Fibroblast of skin of right biceps (primary cell): ENCODE data around the gene SYT15.
"Not testable (repeated sequence)": the region's sequence is repeated elsewhere in the genome, so short reads cannot be mapped to it uniquely, and the experiment has no call there.

ENCODE experiments used
- DNase-seq: peaks from one replicate; pipeline ENCODE4 v3.0.0-alpha.2; 2013

SYT15 gene

DNA sequence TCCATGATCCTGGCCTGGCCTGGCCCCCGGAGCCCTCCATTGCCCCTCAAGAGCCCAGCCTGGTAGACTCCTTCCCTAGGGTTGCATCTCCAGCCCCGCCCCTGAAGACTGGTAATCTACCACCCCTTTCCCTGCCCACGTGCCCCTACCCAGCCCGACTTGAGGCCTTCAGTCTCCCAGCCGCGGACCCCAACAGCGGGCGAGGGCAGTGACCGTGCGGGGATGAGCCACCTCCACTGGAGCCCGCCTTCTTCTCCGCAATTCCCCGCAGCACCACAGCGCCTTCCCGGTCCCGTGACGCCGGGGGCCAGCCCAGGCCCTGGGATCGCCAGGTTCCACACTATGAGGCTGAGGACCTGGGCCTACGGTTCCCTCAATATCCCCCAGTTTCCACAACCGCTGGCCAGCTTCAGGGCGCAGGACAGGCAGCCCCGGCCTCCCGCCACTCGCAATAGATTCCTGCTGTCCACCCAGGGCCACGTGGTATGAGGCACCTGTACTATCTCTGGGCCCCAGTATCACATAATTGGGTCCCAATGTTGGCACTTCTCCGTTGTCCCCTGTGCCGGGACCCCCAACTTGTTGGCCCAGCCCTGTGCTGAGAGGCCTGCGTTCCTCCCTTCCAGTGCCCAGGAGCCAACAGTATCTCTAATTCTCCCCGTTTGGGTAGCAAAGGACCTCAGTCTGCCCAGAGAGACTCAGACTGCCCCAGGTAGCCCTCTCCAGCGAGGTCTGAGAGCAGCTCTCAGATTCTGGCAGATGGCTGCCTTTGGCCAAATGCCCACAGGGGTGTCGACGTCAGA lies 21.4 kb upstream of the SYT15 start:
- DNase-seq: no peak

DNA sequence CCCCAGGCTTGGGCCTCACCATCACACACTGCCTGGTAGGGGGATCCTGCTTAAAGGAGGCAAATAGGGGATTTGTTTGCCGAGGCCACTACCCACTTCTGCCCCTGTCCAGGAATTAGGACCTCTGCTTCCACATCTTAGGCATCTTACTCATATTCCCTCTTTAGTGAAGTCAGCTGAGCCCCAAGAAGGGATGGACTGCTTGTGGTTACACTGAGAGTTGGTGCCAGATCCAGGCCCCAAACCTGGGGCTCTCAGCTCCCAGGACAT lies 20.9 kb upstream of the SYT15 start:
- DNase-seq: no peak

DNA sequence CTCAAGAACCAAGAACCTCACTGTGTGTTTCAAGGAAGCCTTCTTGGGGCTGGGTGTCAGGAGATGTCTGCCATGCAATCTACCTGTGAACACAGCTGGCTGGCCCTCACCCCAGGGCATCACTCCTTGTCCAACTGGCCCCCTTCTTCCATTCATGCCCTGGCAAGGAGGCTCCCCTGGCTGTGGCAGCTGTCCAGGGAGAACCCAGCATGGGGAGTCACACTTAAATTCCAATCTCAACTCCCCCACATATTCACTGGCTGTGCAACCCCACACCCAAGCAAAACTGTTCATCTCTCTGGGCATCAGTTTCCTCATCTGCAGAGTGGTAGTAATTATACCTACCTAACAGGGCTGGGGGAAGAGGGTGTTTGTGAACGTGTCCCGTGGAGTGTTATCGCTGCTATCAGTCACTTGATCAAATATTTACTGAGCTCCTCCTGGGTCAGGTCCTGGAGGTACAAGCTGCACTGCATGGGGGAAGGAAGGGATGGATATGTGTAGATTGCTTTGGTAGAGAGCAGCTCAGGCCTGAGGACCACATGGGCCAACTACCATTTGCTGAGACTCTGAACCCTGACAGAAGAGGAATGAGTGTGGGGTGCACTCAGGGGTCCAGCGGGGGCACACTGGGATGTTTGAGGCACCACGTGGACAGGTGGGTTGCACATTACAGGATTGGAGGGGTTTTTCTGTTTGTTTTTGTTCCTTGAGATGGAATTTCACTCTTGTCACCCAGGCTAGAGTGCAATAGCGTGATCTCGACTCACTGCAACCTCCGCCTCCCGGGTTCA lies 20.3 kb upstream of the SYT15 start:
- no peak for DNase-seq

DNA sequence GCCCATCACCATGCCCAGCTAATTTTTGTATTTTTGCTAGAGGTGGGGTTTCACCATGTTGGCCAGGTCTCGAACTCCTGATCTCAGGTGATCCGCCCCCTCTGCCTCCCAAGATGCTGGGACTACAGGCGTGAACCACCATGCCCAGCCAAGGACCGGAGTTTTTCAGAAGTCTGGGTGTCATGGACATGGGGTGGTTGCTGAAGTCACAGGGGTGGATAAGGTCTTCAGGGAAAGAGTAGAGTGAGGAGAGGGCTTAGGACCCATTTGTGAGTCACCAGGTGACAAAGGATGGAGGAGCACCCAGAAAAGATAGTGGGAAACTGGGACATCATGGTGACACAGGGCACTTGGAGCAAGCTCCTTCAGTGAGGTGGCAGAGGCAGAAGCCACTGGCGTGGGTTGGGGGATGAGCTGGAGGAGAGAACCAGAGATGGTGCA lies 19.7 kb upstream of the SYT15 start:
- DNase-seq: no peak

DNA sequence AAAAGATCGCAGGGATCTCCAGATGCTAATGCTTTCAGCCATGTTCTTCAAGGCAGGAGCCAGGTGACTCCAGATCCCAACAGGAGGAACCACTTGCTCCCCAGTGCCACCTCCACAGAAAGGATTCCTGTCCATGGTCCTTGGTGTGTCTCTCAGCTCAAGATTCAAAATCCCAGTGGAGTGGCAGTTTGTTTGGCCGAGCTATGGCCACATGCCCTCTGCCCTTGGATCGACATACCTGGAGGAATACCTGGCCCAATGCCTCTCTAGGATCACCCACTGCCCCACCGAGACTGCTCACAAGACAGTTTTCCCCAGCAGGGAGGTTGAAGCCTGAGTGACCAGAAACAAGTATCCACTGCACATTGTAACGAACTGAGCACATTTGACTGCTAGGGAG lies 18.5 kb upstream of the SYT15 start:
- DNase-seq: no peak

DNA sequence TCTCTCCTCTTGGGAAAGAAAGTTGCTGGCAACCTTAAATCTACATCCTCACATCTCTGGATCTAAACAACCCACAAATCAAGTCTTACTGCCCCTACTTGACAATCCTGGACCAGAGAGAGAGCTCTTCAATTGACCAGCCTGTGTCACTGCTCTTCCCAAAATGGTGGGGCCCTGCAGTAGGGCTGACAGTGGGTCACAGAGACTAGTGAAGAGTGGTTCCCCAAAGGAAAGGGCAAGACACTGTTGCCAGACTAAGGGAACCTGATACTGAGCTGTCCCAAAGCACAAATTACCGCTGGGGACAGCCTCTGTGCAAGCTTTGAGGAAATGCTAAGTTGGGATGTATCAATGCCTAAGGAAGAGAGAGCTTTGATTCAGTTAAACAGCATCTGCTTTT lies 18.0 kb upstream of the SYT15 start:
- DNase-seq: no peak

DNA sequence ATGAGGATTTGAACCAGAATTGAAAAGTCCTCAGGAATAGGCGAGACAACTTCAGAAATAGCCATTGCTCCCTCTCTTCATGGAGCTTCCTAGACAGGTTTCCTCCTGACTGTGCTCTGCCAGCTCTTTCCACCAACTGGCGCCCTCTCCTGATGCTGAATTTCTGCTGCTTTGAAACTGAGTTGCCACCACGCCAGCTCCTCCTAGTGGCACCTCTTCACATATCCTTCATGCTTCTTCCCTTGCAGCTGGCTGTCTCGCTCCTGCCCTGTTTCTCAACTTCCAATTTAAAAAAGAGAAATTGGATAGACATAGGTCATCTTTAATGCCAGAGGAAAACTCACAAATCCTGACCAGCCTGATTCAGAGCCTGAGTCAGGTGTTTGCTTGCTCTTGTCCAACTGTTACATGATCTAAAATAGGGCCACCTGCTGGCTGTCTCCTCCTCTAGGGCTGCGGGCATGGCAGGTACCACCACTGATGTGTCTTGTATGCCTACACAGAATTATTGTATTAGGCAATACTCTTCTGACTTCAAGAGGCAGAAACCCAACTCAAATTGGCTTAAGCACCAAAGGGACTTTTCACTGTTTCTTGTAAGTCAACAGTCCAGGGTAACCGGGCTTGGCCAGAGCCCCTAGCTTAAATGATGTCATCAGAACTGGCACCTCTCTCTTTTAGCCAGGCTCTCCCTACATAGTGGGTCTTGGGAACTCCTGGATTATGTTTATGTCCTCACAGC lies 13.2 kb upstream of the SYT15 start:
- DNase-seq: peak; percentile 33

DNA sequence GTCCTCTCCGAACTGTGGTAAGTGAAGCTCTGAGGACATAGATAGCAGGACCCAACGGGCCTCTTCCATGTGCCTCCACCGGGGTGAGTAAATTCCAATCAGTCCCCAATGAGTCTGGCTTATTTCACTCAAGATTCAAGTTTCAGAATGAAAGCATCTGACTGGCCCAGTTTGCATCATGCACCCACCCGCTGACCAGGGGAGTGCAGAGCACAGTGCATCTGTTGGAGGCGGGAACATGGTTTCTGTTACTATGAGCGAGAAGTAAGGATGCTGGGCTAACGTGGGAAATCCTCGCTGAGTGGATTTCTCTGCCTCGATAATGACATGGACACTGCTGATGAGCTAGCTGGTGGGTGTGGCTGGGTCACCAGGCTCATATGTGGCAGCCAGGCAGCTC lies 11.8 kb upstream of the SYT15 start:
- DNase-seq: not testable (repeated sequence)

DNA sequence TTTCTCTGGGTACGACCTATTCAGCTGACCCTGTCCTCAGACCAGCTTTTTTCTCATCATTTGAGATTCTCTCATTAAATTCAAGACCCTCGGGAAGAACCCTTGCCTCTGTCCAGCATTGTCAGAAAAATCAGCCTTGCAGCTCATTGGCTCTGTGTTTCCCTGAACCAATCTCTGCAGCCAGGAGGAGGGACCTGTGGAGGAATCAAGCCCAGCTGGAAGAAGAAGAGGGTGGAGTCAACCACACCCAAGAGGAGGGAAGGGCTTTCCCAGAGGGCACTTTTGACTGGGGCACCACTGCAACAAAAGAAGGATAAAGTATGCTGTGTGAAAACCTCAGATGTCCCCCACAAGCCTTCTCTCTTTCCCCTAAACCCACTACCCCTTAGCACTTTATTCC lies 8.3 kb upstream of the SYT15 start:
- DNase-seq: not testable (repeated sequence)

DNA sequence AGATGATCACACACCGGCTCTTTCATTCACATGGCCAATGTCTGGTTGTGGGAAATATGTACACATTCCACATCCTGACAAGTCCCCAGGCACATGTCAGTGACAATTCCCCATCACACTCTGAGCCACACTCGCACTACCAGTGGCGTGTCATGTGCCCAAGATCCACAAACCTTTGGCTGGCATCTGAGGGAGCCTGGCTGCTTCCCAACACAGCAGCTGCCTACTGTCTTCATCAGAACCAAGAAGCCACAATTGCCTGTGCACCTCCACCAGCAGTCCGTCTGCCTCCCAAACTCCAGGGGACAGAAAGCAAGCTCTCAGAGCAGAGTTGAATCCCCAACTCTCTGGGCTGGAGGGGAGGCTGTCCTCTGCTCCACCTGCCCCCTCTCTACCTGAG lies 6.2 kb upstream of the SYT15 start:
- not testable (repeated sequence) for DNase-seq

DNA sequence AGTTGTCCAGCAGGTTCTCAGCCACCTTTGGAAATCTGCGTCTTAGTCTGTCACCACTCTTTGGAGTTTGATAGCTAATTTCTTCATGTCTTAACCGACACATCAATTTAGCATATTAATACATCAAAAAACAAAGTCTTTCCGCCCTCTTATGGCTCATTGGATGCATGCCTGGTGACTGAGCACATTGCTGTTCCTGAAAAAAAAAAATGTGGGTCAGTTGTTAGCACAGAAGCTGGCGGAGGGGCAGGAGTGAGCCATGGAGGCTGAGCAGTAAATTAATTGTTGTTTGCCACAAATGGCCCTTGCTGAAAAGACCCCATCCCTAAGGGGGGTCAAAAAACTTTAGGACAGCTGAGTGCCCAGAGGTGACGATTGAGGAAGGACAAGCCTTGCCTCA lies 5.6 kb upstream of the SYT15 start:
- not testable (repeated sequence) for DNase-seq

DNA sequence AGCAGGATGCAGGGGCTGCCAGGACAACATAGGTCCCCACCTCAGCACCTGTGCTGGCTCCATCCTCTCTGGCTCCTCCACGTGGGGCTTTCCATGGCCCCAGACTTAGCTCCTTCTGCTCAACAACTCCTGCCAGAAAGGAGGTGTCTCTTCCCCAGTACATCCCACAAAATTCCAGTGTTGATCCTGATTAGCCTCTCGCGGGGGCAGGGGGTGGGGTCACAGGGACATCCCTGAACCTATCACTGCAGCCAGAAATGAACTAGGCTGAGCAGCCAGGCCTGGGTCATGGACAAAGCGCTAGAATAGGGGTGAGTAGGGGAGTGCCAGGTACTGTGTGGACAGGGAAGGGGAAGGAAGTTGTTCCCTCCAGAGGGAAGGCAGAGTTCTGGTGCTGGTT lies 5.0 kb upstream of the SYT15 start:
- not testable (repeated sequence) for DNase-seq

DNA sequence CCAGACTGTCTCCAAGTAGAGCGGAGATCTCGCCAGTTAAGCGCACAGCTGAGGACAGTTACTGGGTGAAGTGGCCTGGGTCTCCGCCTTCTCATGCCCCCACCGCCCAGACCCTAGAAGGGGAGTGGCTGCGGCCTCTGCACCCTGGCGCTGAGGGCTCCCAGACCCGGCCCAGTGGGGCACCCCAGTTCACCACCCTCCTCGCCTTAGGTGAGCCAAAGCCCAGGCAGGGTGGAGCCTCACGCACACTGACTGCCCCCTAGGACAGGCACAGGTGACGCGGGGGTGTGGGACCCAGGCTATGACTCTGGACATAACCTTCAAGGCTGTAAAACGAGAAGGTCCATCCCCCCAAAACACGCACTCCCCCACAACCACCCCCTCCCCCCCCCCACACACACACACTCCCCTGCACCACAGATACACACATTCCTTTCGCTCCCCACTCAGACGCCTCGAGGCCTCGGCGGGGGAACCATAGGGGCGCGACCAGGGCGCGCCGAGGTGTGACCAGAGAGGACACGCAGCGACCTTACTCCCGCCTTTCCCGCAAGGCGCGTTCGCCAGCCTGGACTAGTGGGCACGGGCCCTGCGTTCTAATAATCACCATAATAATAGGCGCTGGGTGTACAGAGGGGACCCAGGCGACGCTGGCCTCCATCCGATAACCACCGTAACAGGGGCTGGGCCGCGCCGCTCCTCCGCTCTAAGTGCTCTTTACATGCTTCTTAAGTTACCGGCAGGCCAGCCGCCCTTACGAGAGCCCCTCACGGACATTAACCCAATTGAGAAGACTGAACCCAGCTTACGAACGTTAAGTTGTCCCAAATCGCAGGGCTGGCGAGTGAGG lies 1.1 kb upstream of the SYT15 start:
- not testable (repeated sequence) for DNase-seq

DNA sequence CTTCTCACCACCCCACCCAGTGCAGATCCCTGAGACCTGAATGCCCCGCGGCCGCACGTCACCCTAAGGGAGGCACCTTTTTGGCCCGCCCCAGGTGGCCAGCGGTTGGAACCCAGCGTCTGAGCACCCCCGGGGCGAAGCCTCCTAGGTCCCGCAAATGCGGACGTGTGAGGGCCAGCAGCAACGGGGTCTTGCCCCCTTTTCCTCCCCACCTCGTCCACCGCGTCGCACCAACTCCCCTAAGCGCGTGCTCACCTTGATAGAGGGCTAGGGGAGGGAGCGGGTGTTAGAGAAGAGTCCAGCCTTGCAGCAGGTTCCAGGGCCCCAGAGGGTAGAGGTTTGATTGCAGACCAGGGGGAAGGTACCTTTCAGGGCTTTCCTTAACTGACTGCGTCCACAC lies 450 bp downstream of the SYT15 start:
- not testable (repeated sequence) for DNase-seq

DNA sequence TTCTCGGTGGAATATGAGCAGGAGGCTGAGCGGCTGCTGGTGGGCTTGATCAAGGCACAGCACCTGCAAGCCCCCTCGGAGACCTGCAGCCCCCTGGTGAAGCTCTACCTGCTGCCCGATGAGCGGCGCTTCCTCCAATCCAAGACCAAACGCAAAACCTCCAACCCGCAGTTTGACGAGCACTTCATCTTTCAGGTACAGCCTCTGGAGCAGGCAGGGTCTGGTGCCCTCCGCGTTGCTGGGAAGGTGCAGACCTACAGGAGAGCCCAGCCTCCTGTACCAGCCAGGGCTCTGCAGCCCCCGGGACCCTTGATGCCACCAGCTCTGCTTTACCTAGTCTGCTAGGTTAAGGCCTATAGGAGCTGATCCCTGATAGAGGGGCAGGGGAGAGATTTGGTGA lies 3.1 kb downstream of the SYT15 start:
- DNase-seq: not testable (repeated sequence)

DNA sequence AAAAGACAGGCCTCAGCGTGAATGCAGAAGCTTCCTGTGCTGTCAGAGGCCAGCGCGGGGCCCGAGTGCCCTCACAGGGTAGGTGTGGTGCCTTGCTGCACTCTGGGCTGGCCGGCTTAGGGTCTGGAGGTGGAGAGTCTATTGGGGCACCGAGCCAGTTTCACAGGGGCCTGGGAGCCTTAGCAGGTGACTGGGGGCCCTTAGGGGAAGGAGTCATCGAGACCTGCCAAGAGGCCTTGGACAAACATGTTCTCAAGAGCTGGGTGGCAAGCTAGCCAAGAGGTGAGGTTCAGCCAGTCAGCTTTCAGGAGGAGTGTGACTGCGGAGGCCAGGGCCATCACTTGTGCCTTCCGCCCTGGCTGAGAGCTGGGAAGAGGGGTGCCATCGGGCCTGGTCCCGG lies 3.6 kb downstream of the SYT15 start:
- not testable (repeated sequence) for DNase-seq

DNA sequence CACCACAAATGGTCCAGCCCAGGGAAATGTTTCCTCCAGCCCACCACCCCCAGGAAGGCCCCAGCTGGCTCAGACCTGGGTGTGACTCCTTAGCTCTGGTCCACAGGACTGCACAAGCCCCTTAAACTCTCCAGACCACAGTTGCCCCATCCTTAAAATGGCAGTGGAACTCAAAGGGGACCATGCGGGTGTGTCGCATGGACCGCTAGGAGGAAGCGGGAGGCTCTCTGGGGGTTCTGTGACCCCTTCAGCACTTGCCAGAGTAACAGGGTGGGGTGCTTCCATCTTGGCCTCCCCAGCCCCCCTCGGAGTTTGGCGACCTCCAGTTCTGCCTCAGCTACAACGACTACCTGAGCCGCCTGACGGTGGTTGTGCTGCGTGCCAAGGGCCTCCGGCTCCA lies 5.3 kb downstream of the SYT15 start:
- not testable (repeated sequence) for DNase-seq

DNA sequence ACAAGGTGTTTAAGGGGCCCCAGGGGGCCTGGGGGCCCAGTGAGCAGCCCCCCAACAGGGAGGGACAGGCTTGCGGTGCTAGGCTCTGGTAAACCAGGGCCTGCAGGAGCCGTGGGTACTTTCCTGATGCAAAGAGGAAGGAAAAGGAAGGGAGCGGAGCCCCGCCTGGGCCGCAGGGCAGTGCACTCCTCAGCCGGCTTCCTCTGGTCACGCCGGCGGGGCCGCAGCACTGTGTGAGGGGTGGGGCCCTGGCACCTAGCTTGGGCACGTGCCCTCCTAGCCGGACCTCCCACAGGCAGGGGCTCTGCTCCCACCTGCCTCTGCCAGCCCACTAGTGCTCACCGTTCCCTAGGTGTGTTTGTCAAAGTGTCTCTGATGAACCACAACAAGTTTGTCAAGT lies 6.3 kb downstream of the SYT15 start:
- DNase-seq: not testable (repeated sequence)

DNA sequence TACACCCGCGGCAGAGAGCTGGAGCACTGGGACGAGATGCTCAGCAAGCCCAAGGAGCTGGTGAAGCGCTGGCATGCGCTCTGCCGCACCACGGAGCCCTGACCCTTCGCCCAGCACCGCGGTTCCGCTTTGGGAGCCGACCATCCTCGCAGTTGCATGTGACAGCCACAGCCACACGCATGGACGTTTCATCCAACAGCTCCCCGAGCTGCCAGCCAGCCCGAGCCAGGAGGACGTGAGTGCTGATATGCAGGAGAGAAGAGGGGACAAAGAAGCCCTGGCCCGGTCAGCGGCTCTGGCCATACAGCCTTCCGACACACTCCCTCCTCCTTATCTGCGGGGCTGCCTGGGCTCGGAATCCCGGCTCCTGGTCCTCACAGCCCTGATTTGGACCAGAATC lies 8.6 kb downstream of the SYT15 start:
- not testable (repeated sequence) for DNase-seq

DNA sequence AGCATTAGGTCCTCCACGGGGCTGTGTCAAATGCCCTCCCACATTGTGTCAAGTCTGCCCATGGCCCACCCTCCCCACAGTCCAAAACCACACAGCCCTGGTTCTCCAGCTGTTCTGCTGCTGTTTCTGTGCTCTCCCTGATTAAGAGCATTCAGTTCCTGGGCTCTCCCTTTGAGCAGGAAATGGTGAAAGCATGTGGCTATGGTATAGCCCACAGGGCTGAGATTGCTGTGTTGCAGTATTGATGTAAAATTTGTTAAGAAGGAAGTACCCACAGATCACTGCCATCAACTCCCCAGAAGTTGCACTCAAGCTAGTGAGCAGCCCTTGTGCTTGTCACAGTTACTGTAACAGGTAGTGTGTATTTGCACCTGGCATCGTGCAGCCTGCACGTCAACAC lies 9.3 kb downstream of the SYT15 start:
- not testable (repeated sequence) for DNase-seq

DNA sequence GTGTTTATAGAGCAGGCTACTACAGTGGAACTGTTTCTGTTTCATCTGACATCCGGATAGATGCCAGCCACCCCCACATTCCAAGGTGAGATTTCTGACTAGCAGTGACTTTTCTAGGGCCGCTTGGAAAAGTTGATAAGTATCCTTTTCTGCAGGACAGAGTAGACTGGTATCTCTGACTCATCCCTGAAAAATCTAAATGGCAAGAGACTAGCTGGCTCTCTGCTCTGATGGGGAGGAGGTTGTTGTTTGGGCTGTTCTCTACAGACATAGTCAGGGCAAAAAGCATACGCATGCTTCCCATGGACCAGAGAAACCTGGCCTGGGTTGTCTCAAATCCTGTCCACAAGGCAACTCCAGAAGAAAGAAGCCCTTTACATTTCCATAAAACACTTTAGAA lies 10.7 kb downstream of the SYT15 start:
- not testable (repeated sequence) for DNase-seq

DNA sequence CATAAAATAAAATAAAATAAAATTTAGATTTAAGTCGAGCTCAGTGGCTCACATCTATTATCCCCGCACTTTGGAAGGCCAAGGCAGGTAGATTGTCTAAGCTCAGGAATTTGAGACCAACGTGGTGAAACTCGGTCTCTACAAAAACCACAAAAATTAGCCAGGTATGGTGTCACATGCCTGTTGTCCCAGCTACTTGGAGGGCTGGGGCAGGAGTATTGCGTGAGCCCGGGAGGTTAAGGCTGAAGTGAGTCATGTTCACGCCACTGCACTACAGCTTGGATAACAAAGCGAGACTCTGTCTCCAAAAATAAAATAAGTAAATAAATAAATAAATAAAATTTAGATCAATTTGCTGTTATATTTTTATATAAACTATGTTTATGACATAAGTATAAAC lies 12.1 kb downstream of the SYT15 start:
- DNase-seq: not testable (repeated sequence)

DNA sequence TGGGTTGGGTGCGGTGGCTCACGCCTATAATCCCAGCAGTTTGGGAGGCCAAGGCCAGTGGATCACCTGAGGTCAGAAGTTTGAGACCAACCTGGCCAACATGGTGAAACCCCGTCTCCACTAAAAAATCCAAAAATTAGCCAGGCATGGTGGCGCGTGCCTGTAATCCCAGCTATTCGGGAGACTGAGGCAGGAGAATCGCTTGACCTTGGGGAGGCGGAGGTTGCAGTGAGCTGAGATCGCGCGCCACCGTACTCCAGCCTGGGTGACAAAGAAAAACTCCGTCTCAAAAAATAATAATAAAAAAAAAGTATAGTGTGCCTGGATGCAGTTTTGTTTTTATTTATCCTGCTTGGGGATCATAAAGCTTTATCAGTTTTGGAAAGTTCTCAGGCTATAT lies 14.4 kb downstream of the SYT15 start:
- not testable (repeated sequence) for DNase-seq
